Suprapubic skin (tissue), 3 donors: Measurements from ENCODE around the gene RAET1E.

Source experiments
- POLR2AphosphoS5 ChIP-seq, 3 donors: sonication (generic); formaldehyde crosslinking; IDR thresholded peaks; one replicate each; pipeline ENCODE4 v1.6.1; 2017; ENCODE audit warnings: antibody characterized with exemption in 3 of 3
- TF ChIP-seq, protein P1 (sequence below), 2 donors: fragments of 200-600 bp in 1 of 2; fragments of 450-650 bp in 1 of 2; sonication (generic) in 1 of 2; IDR thresholded peaks; one replicate each; pipeline ENCODE4 v1.5.1; 2016 to 2019; ENCODE audit warnings: antibody characterized with exemption in 2 of 2, mild to moderate bottlenecking in 1 of 2, moderate library complexity in 1 of 2

DNA sequence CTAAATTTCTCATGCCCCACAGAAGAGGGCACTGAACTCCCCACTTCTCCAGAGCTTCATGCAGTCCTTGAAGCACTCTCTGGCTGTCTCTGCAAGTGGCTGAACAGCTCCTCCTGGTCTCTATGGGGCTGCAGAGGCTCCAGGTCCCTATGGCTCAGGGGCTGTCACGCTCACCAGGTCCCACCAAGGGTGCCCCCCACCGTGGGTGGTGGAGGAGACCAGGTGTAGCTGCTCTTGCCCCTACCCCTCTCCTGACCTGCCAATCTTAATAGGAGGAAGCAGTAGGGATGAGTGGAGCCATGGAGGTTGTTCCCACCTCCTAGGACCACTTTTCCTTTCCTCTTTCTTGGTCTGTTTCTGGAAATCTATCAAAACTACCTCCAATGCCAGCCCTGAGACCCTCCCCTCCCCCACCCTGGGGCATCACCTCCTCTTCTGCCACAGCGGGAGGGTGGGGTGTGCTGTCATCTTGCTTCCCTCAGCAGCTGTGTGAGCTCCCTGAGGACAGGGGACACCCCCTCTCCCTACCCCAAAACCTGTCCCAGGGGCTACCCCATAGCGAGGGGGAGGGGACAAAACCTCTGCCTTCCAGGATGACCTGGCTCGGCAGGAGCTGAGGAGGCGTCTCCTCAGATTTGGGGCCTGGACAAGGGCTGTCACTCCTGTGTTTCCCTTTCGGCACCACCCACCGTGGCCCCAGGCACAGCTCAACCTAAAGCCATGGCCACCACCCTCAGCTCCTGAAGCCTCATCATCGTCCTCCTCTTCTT is 12.0 kb upstream of the RAET1E start:
- TF ChIP-seq POLR2AphosphoS5 (IDR thresholded peaks at IDR 0.05), result no peak
- TF ChIP-seq, protein P1, sequence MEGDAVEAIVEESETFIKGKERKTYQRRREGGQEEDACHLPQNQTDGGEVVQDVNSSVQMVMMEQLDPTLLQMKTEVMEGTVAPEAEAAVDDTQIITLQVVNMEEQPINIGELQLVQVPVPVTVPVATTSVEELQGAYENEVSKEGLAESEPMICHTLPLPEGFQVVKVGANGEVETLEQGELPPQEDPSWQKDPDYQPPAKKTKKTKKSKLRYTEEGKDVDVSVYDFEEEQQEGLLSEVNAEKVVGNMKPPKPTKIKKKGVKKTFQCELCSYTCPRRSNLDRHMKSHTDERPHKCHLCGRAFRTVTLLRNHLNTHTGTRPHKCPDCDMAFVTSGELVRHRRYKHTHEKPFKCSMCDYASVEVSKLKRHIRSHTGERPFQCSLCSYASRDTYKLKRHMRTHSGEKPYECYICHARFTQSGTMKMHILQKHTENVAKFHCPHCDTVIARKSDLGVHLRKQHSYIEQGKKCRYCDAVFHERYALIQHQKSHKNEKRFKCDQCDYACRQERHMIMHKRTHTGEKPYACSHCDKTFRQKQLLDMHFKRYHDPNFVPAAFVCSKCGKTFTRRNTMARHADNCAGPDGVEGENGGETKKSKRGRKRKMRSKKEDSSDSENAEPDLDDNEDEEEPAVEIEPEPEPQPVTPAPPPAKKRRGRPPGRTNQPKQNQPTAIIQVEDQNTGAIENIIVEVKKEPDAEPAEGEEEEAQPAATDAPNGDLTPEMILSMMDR (IDR thresholded peaks at IDR 0.05), result no peak
